PC-3 (cell line): ENCODE measurements around the gene ATP5PD.

Source experiments
- EZH2phosphoT487 ChIP-seq: fragments of 300-600 bp; sonication (generic); IDR thresholded peaks from 2 replicates; pipeline ENCODE4 v1.6.1; 2018; ENCODE audit warnings: mild to moderate bottlenecking, antibody characterized with exemption, low read length, borderline replicate concordance
- TF ChIP-seq, protein P1 (sequence below): fragments of 300-600 bp; sonication (generic); conservative IDR thresholded peaks from 2 replicates; pipeline ENCODE4 v1.5.1; 2017; ENCODE audit warnings: antibody characterized with exemption, low read depth, mild to moderate bottlenecking, low read length

DNA sequence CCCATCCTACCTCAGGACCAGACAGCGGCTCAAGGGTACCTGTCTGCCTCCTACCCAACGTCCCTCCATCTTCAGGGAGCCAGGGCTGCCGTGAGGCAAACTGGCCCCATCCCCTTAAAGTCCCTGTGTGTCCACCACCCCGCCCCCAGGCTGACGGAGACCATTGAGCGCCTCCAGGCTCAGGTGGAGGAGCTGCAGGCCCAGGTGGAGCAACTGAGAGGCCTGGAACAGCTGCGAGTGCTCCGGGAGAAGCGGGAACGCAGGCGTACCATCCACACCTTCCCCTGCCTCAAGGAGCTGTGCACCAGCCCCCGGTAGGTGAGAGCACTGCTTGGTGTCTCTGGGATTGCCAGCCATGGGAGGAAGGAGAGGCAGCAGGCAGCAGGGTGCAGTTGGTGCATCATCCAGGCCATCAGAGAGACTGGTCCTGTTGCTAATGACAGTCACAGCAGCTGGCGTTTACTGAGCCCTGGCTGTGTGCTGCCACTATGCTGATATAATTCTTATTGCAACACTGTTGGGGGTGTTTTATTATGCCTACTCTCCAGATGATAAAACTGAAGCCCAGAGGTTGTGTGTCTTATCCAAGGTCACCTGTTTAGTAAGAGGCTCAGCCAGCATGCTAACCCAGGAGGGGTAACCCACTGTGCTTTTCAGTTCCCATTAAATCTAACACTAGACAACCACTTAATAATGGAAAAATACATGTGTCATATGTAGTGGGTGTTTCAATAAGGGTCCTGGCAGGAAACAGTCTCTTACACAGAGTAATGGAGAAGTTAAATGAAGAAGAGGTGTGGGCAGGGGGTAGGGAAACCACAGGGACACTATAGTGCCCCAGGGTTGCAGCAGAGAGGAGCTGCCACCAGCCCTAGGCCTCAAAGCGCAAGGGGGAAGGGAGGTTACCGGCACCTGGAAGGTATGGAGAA, 44.6 kb downstream of the ATP5PD start:
- TF ChIP-seq, protein P1, sequence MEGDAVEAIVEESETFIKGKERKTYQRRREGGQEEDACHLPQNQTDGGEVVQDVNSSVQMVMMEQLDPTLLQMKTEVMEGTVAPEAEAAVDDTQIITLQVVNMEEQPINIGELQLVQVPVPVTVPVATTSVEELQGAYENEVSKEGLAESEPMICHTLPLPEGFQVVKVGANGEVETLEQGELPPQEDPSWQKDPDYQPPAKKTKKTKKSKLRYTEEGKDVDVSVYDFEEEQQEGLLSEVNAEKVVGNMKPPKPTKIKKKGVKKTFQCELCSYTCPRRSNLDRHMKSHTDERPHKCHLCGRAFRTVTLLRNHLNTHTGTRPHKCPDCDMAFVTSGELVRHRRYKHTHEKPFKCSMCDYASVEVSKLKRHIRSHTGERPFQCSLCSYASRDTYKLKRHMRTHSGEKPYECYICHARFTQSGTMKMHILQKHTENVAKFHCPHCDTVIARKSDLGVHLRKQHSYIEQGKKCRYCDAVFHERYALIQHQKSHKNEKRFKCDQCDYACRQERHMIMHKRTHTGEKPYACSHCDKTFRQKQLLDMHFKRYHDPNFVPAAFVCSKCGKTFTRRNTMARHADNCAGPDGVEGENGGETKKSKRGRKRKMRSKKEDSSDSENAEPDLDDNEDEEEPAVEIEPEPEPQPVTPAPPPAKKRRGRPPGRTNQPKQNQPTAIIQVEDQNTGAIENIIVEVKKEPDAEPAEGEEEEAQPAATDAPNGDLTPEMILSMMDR = no peak
- TF ChIP-seq EZH2phosphoT487 = no peak
